ENCODE measurements around the gene TP53I11.
A peak's percentile ranks its signal among the peaks of the same experiment; 100 is the strongest.

Gene TP53I11

GRCh38 chr11:44940835-44941234 is 9.8 kb downstream of the TP53I11 start:
- Histone ChIP-seq H3K9ac (ENCODE audit: low read length) (no peak overlapping the region), H3K27me3 (ENCODE audit: insufficient read depth, low read length) (no peaks in the 10 kb centered on the region), H2BK120ac (ENCODE audit: insufficient read depth, low read length, poor library complexity) (no peak overlapping the region), H3K27ac (ENCODE audit: low read depth, low read length) (no peak overlapping the region), H3K23ac (ENCODE audit: low read length) (no peak overlapping the region), H3K79me2 (ENCODE audit: control insufficient read depth, insufficient read depth, low read length, poor library complexity) (no peaks in the 10 kb centered on the region), H2AK5ac (ENCODE audit: low read length) (no peak overlapping the region), H3K4me1 (ENCODE audit: control insufficient read depth in 1 of 2, insufficient read depth in 2 of 2, low read length in 2 of 2) (peaks cover 3 to 5% of the 10 kb centered on the region in 2 experiments), H2BK12ac (ENCODE audit: low read length) (no peak overlapping the region), H3K18ac (ENCODE audit: low read length) (no peak overlapping the region), H3K14ac (ENCODE audit: low read length) (no peak overlapping the region), H4K12ac (ENCODE audit: low read depth, low read length) (no peak overlapping the region), H3K4me2 (ENCODE audit: low read length) (no peak overlapping the region), H4K8ac (ENCODE audit: low read depth, low read length) (no peak overlapping the region), H3K9me3 (ENCODE audit: insufficient read depth, low read depth, low read length) (peaks cover 5% of the 10 kb centered on the region), H2AFZ (ENCODE audit: insufficient read depth, low read length, poor library complexity) (no peak overlapping the region), H3K79me1 (ENCODE audit: low read length) (no peaks in the 10 kb centered on the region), H3K4me3 (ENCODE audit: low read depth, low read length) (no peak overlapping the region), H2BK5ac (ENCODE audit: low read depth, low read length, poor library complexity) (no peak overlapping the region), H3K36me3 (ENCODE audit: control insufficient read depth in 1 of 2, insufficient read depth in 2 of 2, low read length in 2 of 2) (peaks cover 0 to 2% of the 10 kb centered on the region in 2 experiments), H3K4ac (ENCODE audit: low read depth, low read length) (no peak overlapping the region), H4K91ac (ENCODE audit: low read depth, low read length) (no peak overlapping the region)
- WGBS (ENCODE audit: extremely low coverage, insufficient coverage, insufficient read length) = no CpG with 5 or more reads among the region's 9 CpGs
- DNase-seq = no peak

- H3K18ac ChIP-seq (ENCODE audit: low read length) = no peak overlapping the region
- no peak overlapping the region for H2AFZ ChIP-seq (ENCODE audit: insufficient read depth, low read length, poor library complexity)
- no peak for DNase-seq
- no peak overlapping the region for H3K9ac ChIP-seq (ENCODE audit: low read length)
- no peak overlapping the region for H3K4me2 ChIP-seq (ENCODE audit: low read length)
- peaks cover 5% of the 10 kb centered on the region for H3K9me3 ChIP-seq (ENCODE audit: insufficient read depth, low read depth, low read length)
- H3K4me1 ChIP-seq (ENCODE audit: control insufficient read depth in 1 of 2, insufficient read depth in 2 of 2, low read length in 2 of 2) = peaks cover 3 to 5% of the 10 kb centered on the region in 2 experiments
- no peaks in the 10 kb centered on the region for H3K27me3 ChIP-seq (ENCODE audit: insufficient read depth, low read length)
- no peak overlapping the region for H4K12ac ChIP-seq (ENCODE audit: low read depth, low read length)
- H3K27ac ChIP-seq (ENCODE audit: low read depth, low read length) = no peak overlapping the region
- no peak overlapping the region for H2AK5ac ChIP-seq (ENCODE audit: low read length)
- H3K4ac ChIP-seq (ENCODE audit: low read depth, low read length) = no peak overlapping the region
- H3K23ac ChIP-seq (ENCODE audit: low read length) = no peak overlapping the region
- no peak overlapping the region for H2BK12ac ChIP-seq (ENCODE audit: low read length)
- no peaks in the 10 kb centered on the region for H3K79me2 ChIP-seq (ENCODE audit: control insufficient read depth, insufficient read depth, low read length, poor library complexity)
- H3K36me3 ChIP-seq (ENCODE audit: control insufficient read depth in 1 of 2, insufficient read depth in 2 of 2, low read length in 2 of 2) = peaks cover 0 to 2% of the 10 kb centered on the region in 2 experiments
- no CpG with 5 or more reads among the region's 7 CpGs for WGBS (ENCODE audit: extremely low coverage, insufficient coverage, insufficient read length)
- no peak overlapping the region for H3K4me3 ChIP-seq (ENCODE audit: low read depth, low read length)
- H4K91ac ChIP-seq (ENCODE audit: low read depth, low read length) = no peak overlapping the region
- no peak overlapping the region for H2BK5ac ChIP-seq (ENCODE audit: low read depth, low read length, poor library complexity)
- no peak overlapping the region for H2BK120ac ChIP-seq (ENCODE audit: insufficient read depth, low read length, poor library complexity)
- H3K14ac ChIP-seq (ENCODE audit: low read length) = no peak overlapping the region
- H3K79me1 ChIP-seq (ENCODE audit: low read length) = no peaks in the 10 kb centered on the region
- H4K8ac ChIP-seq (ENCODE audit: low read depth, low read length) = no peak overlapping the region
Observed at GRCh38 chr11:44940404-44940803, 10.3 kb downstream of the TP53I11 start.

GRCh38 chr11:44939673-44940395 is 10.8 kb downstream of the TP53I11 start:
- H3K9ac ChIP-seq (ENCODE audit: low read length) = no peak overlapping the region
- H3K4me1 ChIP-seq (ENCODE audit: control insufficient read depth in 1 of 2, insufficient read depth in 2 of 2, low read length in 2 of 2) = peaks cover 3 to 5% of the 10 kb centered on the region in 2 experiments
- H3K79me2 ChIP-seq (ENCODE audit: control insufficient read depth, insufficient read depth, low read length, poor library complexity) = no peaks in the 10 kb centered on the region
- H2AK5ac ChIP-seq (ENCODE audit: low read length) = no peak overlapping the region
- H2BK5ac ChIP-seq (ENCODE audit: low read depth, low read length, poor library complexity) = no peak overlapping the region
- no peak overlapping the region for H4K91ac ChIP-seq (ENCODE audit: low read depth, low read length)
- no peaks in the 10 kb centered on the region for H3K27me3 ChIP-seq (ENCODE audit: insufficient read depth, low read length)
- H2BK12ac ChIP-seq (ENCODE audit: low read length) = no peak overlapping the region
- H3K23ac ChIP-seq (ENCODE audit: low read length) = no peak overlapping the region
- H3K36me3 ChIP-seq (ENCODE audit: control insufficient read depth in 1 of 2, insufficient read depth in 2 of 2, low read length in 2 of 2) = peaks cover 4 to 6% of the 10 kb centered on the region in 2 experiments
- no peak overlapping the region for H3K4me3 ChIP-seq (ENCODE audit: low read depth, low read length)
- no peak overlapping the region for H4K8ac ChIP-seq (ENCODE audit: low read depth, low read length)
- no peak overlapping the region for H2BK120ac ChIP-seq (ENCODE audit: insufficient read depth, low read length, poor library complexity)
- no peak overlapping the region for H2AFZ ChIP-seq (ENCODE audit: insufficient read depth, low read length, poor library complexity)
- H3K14ac ChIP-seq (ENCODE audit: low read length) = no peak overlapping the region
- H3K27ac ChIP-seq (ENCODE audit: low read depth, low read length) = no peak overlapping the region
- no peak overlapping the region for H4K12ac ChIP-seq (ENCODE audit: low read depth, low read length)
- no peak overlapping the region for H3K4me2 ChIP-seq (ENCODE audit: low read length)
- no peak overlapping the region for H3K4ac ChIP-seq (ENCODE audit: low read depth, low read length)
- H3K9me3 ChIP-seq (ENCODE audit: insufficient read depth, low read depth, low read length) = peaks cover 5% of the 10 kb centered on the region
- peak in 1 of 2 donors; percentile 23 for DNase-seq
- no CpG with 5 or more reads among the region's 22 CpGs for WGBS (ENCODE audit: extremely low coverage, insufficient coverage, insufficient read length)
- no peaks in the 10 kb centered on the region for H3K79me1 ChIP-seq (ENCODE audit: low read length)
- no peak overlapping the region for H3K18ac ChIP-seq (ENCODE audit: low read length)

GRCh38 chr11:44938066-44938691 is 12.5 kb downstream of the TP53I11 start:
- no peak overlapping the region for H4K8ac ChIP-seq (ENCODE audit: low read depth, low read length)
- H2BK12ac ChIP-seq (ENCODE audit: low read length) = no peak overlapping the region
- H3K27me3 ChIP-seq (ENCODE audit: insufficient read depth, low read length) = no peaks in the 10 kb centered on the region

More at GRCh38 chr11:44938066-44938691, 12.5 kb downstream of the TP53I11 start:
- Histone ChIP-seq H3K14ac (ENCODE audit: low read length) (no peak overlapping the region), H3K79me2 (ENCODE audit: control insufficient read depth, insufficient read depth, low read length, poor library complexity) (no peaks in the 10 kb centered on the region), H2BK5ac (ENCODE audit: low read depth, low read length, poor library complexity) (no peak overlapping the region), H2AFZ (ENCODE audit: insufficient read depth, low read length, poor library complexity) (no peak overlapping the region), H2AK5ac (ENCODE audit: low read length) (no peak overlapping the region), H3K4me3 (ENCODE audit: low read depth, low read length) (no peak overlapping the region), H3K4ac (ENCODE audit: low read depth, low read length) (no peak overlapping the region), H3K23ac (ENCODE audit: low read length) (no peak overlapping the region), H3K27ac (ENCODE audit: low read depth, low read length) (no peak overlapping the region), H3K79me1 (ENCODE audit: low read length) (no peaks in the 10 kb centered on the region), H3K9ac (ENCODE audit: low read length) (no peak overlapping the region), H4K91ac (ENCODE audit: low read depth, low read length) (no peak overlapping the region), H3K4me2 (ENCODE audit: low read length) (no peak overlapping the region), H2BK120ac (ENCODE audit: insufficient read depth, low read length, poor library complexity) (no peak overlapping the region), H3K4me1 (ENCODE audit: control insufficient read depth in 1 of 2, insufficient read depth in 2 of 2, low read length in 2 of 2) (peaks cover 3 to 5% of the 10 kb centered on the region in 2 experiments), H3K9me3 (ENCODE audit: insufficient read depth, low read depth, low read length) (peaks cover 5% of the 10 kb centered on the region), H3K18ac (ENCODE audit: low read length) (no peak overlapping the region), H3K36me3 (ENCODE audit: control insufficient read depth in 1 of 2, insufficient read depth in 2 of 2, low read length in 2 of 2) (peaks cover 5 to 10% of the 10 kb centered on the region in 2 experiments), H4K12ac (ENCODE audit: low read depth, low read length) (no peak overlapping the region)
- DNase-seq = no peak
- WGBS (ENCODE audit: extremely low coverage, insufficient coverage, insufficient read length) = no CpG with 5 or more reads among the region's 19 CpGs
